ENCODE results near the gene NT5DC2.
"Not testable (repeated sequence)": the region's sequence is repeated elsewhere in the genome, so short reads cannot be mapped to it uniquely, and the experiment has no call there.

The NT5DC2 gene

DNA sequence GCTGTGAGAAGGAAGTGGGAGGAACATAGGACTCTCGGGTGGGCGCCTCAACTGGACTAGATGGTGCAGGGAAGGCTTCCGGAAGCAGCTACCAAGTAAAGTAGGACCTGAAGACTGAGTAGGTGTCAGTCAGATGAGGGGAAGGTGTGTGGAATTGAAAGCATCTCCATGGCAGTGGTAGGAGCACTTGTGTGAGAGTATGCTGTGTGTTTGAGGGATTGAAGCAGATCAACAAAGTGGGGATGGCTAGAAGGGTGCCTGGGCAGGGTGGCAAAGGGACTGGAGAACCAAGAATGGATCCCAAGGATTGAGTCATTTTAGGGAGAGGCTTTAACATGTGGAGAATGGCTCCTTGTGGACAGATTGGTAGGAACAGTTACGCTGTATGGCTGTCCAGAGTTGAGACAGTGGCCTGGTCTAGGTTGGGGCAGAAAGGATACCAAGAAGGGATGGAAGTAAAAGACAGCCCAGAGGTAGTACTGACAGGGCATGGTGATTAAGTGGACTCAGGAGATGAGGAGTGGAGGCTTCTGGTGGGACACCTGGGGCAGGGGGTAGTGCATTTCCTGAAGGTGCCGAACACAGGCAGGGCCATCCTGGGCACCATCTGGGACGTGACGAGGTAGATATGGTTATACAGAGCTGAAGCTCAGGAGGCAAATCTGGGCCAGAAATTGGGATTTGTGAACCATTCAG lies 4.2 kb upstream of the NT5DC2 start:
- DNase-seq (ENCODE audit: insufficient read length, low spot score), result no peak
- FAIRE-seq, result no peak

DNA sequence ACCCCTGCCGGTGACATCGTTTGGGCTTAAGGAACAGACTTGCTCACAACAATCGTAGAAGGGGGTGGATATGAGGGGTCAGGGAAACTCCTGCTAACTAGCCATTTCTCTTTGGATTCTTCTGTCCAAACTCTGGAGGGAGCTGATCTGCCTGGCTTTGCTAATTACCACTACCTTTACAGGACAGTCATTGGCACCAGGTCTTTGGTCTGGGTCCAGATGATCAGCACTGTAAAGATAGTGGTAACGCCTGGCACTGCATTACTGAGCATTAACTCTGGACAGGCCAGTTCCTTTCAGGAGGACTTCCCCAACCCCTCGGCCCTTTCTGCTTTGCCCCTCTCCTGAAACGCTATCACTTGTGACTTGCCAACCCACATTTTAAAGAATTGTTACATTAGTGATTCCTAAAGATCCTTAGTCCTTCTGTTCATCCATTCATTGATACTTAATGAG lies 3.5 kb upstream of the NT5DC2 start:
- DNase-seq (ENCODE audit: insufficient read length, low spot score) (no peak), FAIRE-seq (no peak)

DNA sequence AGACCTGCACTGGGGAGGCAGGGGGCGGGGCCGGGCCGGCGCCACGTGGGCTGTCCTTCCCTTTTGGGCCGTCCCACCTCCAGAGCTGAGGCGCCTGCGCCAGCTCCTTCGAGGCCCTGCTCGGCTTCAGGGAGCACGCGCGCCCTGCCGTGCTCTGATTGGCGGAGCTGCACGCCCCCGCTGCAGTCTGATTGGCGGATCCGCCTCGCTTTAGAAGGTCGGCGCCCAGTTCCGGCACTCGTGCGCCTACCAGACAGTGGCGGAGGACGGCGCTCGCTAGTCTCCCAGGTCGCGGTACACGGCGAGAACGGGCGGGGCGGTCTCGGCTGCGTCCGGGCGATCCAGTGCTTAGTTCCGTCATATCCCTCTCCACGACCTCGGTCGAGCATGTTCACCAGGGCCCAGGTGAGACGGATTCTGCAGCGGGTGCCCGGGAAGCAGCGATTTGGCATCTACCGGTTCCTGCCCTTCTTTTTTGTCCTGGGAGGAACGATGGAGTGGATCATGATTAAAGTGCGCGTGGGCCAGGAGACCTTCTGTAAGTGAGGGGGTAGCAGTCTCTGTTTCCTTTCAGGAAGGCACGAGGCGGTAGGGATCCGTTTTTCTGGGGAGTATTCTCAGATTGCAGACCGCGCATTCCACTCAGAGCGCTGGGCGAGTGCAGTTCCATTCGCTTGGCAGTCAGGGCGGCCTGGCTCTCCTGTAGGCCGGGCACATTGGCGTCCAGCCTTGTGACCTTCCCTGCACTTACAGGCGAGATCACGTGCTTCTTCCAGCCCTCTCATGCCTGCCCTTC lies 2.9 kb upstream of the NT5DC2 start, which contains the start of gene UQCC5:
TSS of gene UQCC5 (plus strand) at position 237 of the 796 bp plus-strand sequence. CDS start at position 388, 151 bp downstream.
- peak; percentile 98 for FAIRE-seq

DNA sequence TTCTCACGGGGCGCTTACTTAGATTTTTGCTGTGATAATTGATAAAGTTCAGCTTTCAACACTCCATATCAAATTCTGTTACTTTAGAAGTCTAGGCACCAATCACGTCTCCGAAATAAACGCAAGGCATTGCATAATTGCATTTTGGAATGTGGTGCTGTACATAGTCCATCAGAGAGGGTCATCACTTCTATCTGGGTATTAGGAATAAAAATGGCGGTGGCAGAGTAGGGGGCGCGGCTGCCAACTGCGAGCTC lies 2.4 kb upstream of the NT5DC2 start:
- DNase-seq (ENCODE audit: insufficient read length, low spot score) (no peak), FAIRE-seq (no peak)

More for the DNA sequence above, 2.9 kb upstream of the NT5DC2 start, which contains the start of gene UQCC5:
- peak; percentile 98 for DNase-seq (ENCODE audit: insufficient read length, low spot score)

DNA sequence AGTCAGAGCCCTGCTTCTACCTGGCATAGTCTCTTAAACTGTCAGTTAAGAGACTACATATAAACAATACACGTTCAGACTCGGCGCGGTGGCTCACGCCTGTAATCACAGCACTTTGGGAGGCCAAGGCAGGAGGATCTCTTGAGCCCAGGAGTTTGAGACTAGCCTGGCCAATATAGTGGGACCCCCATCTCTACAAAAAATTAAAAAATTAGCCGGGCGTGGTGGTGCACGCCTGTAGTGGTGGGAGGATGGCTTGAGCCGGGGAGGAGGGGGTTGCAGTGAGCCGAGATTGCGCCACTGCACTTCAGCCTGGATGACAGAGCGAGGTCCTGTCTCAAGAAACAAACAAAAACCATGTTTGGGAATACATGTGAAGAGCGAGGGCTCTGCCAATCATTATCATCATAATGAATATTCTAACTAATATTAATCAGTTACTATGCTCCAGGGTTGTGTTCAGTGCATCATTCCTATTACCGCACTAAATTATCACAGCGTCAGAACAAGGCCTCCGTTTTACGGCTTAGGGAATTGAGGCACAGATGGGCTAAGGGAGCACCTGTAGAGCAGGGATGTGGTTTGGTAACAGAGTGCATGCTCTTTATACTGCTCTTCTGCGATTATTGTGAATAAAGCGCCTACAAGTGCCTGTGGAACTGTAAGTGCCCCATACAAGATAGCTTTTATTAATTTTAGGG lies 1.9 kb upstream of the NT5DC2 start:
- FAIRE-seq, result no peak
- no peak for DNase-seq (ENCODE audit: insufficient read length, low spot score)

DNA sequence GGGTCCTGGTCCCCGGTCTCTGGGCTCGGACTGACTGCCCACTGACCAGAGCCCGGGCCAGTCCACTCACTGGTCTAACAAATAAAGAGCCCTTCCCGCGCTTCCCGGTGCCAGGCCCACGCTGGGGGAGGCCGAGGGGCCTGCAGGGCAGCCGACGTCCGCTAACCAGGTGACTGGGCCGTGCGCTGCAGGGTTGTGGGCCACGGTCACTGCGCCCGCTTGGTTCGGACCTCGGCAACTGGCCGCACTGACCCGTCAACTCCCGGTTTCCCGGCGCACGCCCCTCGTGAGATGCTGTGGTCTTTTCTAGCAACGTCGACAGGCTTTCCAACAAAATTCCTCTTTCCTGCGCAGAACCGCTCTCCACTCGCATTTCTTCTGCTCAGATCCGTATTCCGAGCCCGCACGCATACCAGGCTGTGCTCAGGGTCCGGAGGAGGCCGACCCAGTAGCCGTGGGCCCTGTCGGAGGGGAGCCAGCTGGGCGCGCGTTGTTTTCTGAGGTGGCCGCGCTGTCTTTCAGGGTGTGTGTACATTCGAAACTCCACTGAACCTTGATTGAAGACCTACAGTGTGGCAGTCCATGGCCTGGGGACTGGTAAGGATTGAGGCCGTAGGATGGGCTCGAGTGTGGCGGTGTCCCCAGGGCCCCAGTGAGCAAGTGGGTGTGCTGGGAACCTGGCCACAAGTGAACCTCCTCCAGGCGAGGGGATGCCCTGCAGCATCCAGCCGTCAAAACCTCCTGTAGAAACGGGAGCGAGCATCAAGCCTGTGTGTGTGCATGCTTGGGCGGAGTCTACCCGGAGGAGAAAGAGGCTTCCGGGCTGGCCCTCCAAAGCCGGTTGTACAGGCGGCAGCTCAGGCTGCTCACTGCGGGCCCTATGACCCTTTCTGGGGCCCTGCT lies 875 bp upstream of the NT5DC2 start:
- no peak for FAIRE-seq
- DNase-seq (ENCODE audit: insufficient read length, low spot score), result no peak

DNA sequence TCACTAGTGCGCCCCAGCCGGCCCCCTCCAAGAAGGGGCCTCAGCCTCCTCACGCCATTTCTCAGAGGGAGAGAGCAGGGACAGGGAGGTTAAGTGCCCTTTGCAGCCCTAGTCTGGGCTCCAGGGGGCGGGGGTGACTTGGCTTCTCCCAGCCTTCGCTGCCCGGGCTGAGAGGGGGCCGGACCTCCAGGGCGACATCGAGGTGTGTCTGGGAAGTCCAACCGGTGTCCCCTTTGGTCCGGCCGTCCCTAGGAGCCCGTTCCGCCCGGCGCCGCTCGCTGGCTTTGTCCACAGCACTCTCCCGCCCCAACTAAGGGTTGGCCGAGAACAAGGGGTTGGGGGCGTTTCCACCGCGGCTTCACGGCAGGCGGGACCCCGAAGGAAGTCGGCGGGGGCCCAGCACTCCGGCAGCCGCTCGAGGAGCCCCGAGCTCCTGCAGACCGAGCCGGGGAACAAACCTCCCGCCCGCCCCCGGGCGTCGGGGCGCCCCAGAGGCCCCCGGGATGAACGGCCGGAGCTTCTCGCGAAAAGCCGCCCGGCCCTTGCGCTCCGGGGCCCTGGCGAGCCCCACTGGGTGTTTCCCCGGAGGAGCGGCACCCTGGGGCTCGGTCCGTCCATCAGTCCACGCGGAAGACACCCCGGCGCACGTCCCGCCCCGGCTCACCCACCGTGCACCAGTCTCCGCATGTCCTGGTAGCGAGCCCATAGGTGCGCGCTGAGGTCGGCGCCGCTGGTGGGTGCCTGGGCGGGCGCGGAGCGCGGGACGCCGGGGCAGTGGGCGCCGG lies 627 bp downstream of the NT5DC2 start:
- peak; percentile 4 for FAIRE-seq
- DNase-seq (ENCODE audit: insufficient read length, low spot score), result peak; percentile 24

DNA sequence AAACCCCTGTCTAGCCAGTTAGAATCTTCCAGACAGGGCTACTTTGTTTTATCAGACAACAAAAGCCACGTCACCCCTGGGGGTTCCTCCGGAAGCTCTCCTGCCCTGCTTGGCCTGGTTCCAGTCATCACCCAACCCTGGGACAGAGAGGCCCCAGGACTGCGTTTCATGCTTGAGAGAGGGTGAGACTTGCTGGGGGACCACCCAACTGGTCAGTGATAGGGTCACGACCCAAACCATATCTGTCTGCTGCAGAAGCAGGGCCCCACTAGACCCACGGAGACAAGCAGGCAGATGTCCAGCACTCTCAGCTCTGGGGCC lies 1.2 kb downstream of the NT5DC2 start:
- DNase-seq (ENCODE audit: insufficient read length, low spot score) (peak; percentile 60), FAIRE-seq (peak; percentile 54)

DNA sequence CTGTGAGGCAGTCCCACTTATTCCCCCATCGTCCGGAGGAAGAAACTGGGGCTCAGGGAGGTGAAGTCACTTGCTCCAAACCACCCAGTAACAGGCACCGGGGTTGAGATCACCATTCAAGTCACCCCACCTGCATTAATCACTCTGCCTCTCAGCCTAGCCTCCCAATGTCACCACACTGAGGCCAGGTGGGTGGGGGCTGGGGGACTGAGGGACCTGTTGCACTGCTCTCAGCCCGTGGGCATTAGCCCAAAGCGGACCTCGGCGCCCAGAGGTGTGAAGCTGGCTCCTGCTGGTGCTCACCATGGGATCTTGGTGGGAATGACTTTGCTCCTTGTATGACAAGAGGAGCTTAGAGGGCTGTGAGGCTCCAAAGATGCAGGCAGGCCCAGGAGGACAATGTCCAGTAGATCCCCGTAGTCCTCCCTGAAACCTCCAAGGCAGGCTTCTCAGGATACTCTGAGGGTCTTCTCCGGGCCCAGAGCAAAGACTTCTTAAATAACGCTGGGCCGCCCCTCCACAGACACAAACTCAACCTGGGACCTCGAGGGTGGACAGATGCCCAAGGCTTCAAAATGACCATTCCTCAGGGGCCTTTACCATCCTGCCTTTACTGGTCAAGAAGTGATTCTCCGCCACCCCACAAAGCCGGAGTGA lies 1.7 kb downstream of the NT5DC2 start:
- DNase-seq (ENCODE audit: insufficient read length, low spot score), result no peak
- FAIRE-seq, result peak; percentile 48

DNA sequence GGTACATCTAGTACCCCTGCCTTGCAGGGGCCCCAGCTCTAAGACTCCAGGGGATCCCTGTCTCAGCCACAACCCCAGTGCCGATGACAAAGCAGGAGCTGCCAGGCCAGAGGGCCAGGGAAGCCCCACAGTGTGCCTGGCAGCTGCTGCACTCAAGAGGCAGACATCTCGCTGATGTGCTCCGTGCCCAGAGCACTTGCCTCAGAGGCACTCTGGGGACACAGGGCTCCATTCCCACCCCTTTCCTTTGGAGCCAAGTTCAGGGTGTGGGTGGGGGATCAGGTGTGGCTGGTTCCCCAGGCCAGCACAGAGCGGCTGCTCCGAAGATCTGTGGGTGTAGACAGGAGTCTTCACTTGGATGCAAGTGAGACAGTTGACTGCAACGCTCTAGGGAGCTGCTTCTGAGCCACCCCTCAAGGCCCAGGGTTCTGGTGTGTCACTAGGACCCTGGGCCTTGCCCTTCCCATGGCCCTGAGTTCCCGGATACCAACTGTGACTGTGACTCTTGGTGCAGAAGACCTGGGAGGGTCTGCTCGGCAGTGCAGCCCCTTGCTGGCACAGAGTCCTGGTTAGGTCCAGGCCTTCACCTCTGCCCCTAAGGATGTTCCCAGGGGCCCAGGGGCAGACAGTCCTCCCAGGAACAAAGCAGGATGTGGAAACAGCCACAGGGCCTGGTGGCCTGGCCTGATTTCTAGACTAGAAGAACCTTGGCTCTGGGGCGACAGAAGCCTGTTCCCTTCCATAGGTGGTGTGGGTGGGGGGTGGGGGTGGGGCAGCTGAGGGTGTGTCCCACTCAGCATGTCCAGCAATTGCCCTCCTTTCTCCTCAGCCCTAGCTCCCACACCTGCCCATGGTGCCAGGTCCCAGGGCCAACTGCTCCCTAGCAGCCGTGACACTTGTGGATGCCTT lies 2.5 kb downstream of the NT5DC2 start:
- DNase-seq (ENCODE audit: insufficient read length, low spot score) (no peak), FAIRE-seq (peak; percentile 31)

DNA sequence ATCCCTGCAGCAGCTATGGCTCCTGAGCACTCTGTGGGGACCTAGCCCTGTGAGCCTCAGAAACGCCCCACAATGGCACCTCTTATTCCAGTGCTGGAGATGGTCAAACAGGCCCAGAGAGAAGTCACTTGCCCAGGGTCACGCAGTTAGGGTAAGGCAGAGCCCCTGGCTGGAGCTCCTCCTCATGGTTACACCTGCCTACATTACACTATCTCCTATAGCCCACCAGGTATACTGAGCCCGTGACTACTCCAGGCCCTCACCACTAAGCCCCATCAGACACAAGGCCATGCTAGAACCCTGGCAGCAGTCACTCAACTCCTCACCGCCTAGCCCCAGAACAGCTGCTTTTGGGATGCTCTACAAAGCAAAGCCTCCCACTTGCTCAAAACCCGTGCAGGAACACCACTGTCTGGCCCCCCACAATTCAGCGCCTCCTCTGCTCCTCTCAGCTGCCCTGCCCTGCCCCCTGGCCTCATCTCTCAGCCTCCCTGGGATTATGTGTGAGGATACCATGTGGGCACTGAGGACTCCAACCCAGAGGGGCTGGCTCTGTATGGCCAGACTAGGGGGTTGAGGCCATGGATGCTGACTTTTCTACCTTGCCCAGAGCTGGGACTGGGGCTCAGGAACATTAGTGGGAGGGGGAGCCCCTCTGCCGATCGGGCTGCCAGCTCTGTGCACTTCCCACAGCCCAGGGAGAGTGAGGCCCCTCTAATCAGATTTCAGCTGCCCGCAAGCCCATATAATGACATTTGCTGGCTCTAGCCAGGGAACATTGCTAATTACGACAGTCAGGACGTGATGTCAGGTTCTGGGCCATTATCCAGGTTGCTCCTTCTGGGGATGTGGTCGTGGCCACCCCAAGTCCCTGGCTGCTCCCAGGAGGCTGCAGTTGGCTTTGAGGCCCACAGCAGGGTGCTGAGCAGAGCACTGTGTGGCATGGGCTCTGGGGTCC lies 4.0 kb downstream of the NT5DC2 start:
- DNase-seq (ENCODE audit: insufficient read length, low spot score) (no peak), FAIRE-seq (no peak)

DNA sequence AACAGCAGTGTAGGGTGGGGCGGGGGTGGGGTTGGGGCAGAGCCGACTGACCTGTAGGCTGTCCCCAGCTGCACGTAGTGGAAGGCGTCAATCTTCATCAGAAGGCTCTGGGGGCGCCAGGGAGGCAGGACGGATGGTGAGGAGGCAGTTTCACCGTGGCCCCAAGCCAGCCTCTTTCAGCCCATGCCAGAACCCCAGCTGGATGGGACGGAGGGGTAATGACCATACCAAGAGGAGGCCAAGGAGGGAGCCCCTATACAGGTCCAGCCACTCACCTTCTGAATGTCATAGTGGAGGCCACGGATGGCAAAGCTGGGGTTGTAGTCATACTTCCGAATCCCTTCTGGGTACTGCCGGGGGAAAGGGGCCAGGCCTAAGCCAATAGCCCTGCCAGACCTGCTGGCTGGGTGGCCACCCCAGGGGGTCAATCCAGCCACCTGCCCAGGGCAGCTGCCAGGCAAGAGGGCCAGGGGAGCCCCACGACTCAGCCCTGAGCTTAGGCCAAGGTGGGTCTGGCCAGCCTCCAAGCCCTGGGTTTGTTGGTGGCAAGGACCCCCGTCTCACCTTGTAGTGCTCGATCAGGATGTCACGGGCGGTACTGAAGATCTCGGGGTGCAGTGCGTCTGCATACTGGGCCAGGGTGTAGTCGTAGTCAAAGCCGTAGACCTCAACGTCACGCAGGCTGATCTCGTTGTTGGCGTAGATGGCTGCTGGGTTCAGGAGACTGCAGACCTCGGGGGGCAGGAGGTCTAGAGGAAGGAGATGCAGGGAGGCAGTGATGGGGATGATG lies 4.9 kb downstream of the NT5DC2 start:
- FAIRE-seq (no peak), DNase-seq (ENCODE audit: insufficient read length, low spot score) (no peak)

DNA sequence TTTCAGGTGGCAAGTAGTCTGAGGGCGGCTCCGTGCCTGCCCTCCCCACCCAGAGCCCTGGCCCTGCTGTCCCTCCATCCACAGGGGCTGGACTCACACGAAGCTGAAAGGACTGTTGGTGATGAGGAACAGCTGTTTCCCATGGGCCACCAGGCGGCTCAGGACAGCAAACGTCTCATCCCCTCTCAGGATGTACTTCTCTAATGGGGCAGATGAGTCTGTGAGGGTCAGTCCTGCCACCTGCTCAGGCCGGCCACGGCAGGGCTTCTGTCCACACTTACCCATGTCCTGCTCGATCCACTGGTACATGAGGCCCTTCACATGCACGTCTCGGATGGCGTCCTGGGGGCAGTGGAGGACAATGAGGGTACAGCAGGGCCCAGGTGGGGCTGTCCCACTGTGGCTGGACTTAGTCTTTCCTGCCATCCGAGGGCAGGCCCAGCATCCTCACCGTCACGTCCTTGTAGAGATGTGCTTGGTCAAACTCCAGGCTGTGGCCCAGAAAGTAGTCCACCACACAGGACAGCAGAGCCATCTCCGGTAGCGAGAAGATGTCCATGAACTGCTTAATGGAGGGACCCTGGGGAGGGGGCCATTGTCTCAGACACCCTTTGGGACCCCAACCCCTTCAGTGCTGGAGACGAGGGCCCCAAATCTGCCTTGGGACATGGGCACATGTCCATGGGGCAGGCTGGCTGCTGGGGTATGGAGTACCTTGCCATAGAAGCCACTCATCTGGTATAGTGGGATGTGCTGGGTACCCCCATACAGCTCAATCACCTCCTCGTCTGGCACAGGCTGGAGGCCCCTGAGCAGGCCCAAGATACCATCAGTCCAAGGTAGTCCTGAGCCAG lies 5.7 kb downstream of the NT5DC2 start:
- peak; percentile 4 for FAIRE-seq
- no peak for DNase-seq (ENCODE audit: insufficient read length, low spot score)

DNA sequence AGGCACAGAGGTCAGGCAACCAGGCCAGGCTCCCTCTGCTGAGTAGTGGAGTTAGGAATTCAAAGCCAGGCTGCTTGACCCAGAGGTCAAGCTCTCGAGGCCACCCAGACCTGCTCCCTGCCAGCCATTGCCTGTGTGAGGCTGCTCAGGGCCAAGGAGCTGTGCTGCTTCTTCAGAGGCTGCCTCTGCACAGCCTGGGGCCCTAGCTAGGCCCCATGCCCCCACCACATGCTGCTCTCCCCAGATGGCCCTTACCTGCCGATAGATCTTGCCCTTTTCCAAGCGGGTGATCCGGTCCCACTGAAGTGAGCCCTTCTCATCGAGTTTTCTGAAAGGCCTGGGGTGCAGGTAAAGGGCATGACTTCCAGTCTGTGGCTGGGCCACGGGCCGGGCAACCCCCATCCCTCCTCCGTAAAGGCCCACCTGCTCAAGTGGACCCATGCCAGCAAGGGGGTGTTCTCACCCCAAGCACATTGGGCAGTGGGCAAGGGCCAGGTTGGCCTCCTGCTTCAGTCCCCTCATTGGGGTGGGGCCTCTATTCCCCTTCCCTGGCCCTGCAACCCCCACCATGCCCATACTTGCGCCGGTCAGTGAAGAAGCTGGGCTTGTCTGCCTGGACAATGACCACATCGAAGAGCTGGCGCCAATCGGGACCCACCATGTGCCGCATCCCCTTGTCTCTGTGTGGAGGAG lies 6.5 kb downstream of the NT5DC2 start:
- DNase-seq (ENCODE audit: insufficient read length, low spot score), result no peak
- FAIRE-seq, result no peak

DNA sequence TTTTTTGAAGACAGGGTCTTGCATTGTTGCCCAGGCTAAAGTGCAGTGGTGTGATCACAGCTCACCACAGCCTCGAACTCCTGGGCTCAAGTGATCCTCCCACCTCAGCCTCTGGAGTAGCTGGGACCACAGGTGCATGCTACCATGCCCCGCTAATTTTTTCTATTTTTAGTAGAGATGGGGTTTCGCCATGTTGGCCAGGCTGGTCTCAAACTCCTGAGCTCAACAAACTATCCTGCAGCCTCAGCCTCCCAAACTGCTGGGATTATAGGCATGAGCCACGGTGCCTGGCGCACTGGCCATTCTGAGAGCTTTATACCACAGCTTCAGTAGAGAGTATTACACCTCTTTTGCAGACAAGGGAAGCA lies 7.0 kb downstream of the NT5DC2 start:
- not testable (repeated sequence) for FAIRE-seq; DNase-seq (ENCODE audit: insufficient read length, low spot score)
